NB4 (cell line): ENCODE measurements around the gene SYNGR3.

Experiments used
- DNase-seq: peaks from one replicate; pipeline ENCODE4 v3.0.0; 2010; ENCODE audit warnings: low read depth
- H3K4me3 ChIP-seq: one replicate; pipeline ENCODE4 v1.5.1; 2011; ENCODE audit warnings: mild to moderate bottlenecking, low read depth, low read length, moderate library complexity
- CTCF ChIP-seq: IDR thresholded peaks from one replicate; pipeline ENCODE4 v1.5.1; 2012; ENCODE audit warnings: low read depth, low read length
- MAX ChIP-seq: IDR thresholded peaks from 2 replicates; pipeline ENCODE4 v1.6.1; 2011; ENCODE audit warnings: low read depth, low read length
- MYC ChIP-seq: IDR thresholded peaks from 2 replicates; pipeline ENCODE4 v1.6.1; 2011; ENCODE audit warnings: low read depth, low read length
- POLR2A ChIP-seq: IDR thresholded peaks from 2 replicates; pipeline ENCODE4 v1.6.1; 2011; ENCODE audit warnings: mild to moderate bottlenecking; ENCODE audit not compliant: insufficient read length; ENCODE audit errors: extremely low read depth

The SYNGR3 gene

GRCh38 chr16:1980770-1981087 lies 9.0 kb upstream of the SYNGR3 start:
- H3K4me3 ChIP-seq: no peak overlapping the region
- DNase-seq: no peak
- TF ChIP-seq MAX: no peak

GRCh38 chr16:1981398-1981836 lies 8.4 kb upstream of the SYNGR3 start, which contains the start of gene NOXO1:
Gene NOXO1 (minus strand): TSS chr16:1981469. CDS start chr16:1981179, 290 bp downstream.
- H3K4me3 ChIP-seq: no peak within 1 kb of the TSS
- DNase-seq: no peak
- TF ChIP-seq MAX (no peak), POLR2A (no peak), CTCF (no peak), MYC (no peak)

GRCh38 chr16:1982013-1982433 lies 7.7 kb upstream of the SYNGR3 start:
- H3K4me3 ChIP-seq: no peak overlapping the region
- TF ChIP-seq MYC (no peak), POLR2A (no peak), MAX (no peak), CTCF (no peak)
- no peak for DNase-seq

GRCh38 chr16:1982991-1983543 lies 6.7 kb upstream of the SYNGR3 start:
- no peak for TF ChIP-seq POLR2A
- no peak for TF ChIP-seq CTCF
- no peak for TF ChIP-seq MYC
- TF ChIP-seq MAX: no peak
- H3K4me3 ChIP-seq: no peak overlapping the region
- no peak for DNase-seq

- peak within 1 kb of the TSS; percentile 68 for H3K4me3 ChIP-seq
- TF ChIP-seq MYC: peak; percentile 66; the same call in 1 of the 2 replicates
- no peak for TF ChIP-seq CTCF
- peak; percentile 70 for TF ChIP-seq POLR2A
- TF ChIP-seq MAX: 0 out of 2 replicates have a peak, but pooled peaks have one; percentile 7
- DNase-seq: peak; percentile 93
These were observed 6.0 kb upstream of the SYNGR3 start, which contains the start of gene GFER for GRCh38 chr16:1983544-1984346. Gene GFER (plus strand): TSS chr16:1984193. CDS start chr16:1984219, 26 bp downstream.
